HepG2 (cell line): ENCODE data around the gene ZNF484. TPM values are rescaled to one million over a fixed set of nuclear protein-coding genes. Genes with fewer than 3 reads are reported as not detected.
A peak's percentile ranks its signal among the peaks of the same experiment; 100 is the strongest.

Experiments used
- FOXC1 ChIP-seq: sonication (generic); formaldehyde crosslinking; IDR thresholded peaks from 2 replicates; pipeline ENCODE4 v1.8.0; 2022; ENCODE audit warnings: mild to moderate bottlenecking, missing genetic modification reagents, borderline replicate concordance
- HOXA5 ChIP-seq: sonication (generic); formaldehyde crosslinking; IDR thresholded peaks from 2 replicates; pipeline ENCODE4 v1.4.0; 2020; ENCODE audit warnings: missing genetic modification reagents
- KDM5B ChIP-seq: sonication (generic); formaldehyde crosslinking; IDR thresholded peaks from 2 replicates; pipeline ENCODE4 v1.4.0; 2020; ENCODE audit warnings: missing genetic modification reagents, mild to moderate bottlenecking, borderline replicate concordance
- KMT2B ChIP-seq: IDR thresholded peaks from 2 replicates; pipeline ENCODE4 v1.6.1; 2016; ENCODE audit warnings: missing genetic modification reagents, missing compliant biosample characterization
- NR3C1 ChIP-seq: sonication (generic); formaldehyde crosslinking; IDR thresholded peaks from 2 replicates; pipeline ENCODE4 v1.4.0; 2020; ENCODE audit warnings: missing genetic modification reagents
- PCBP1 ChIP-seq: fragments of 200-400 bp; formaldehyde crosslinking; IDR thresholded peaks from 2 replicates; pipeline ENCODE4 v1.6.1; 2017; ENCODE audit warnings: mild to moderate bottlenecking, low read depth, low read length, borderline replicate concordance
- RFXAP ChIP-seq: sonication (generic); formaldehyde crosslinking; IDR thresholded peaks from 2 replicates; pipeline ENCODE4 v1.4.0; 2020; ENCODE audit warnings: missing genetic modification reagents, borderline replicate concordance
- SKIL ChIP-seq: sonication (generic); formaldehyde crosslinking; IDR thresholded peaks from 2 replicates; pipeline ENCODE4 v1.8.0; 2022; ENCODE audit warnings: missing genetic modification reagents, mild to moderate bottlenecking, moderate library complexity, borderline replicate concordance
- ZBED4 ChIP-seq: sonication (generic); formaldehyde crosslinking; IDR thresholded peaks from 2 replicates; pipeline ENCODE4 v1.4.0; 2020; ENCODE audit warnings: missing genetic modification reagents, borderline replicate concordance
- ZIK1 ChIP-seq: sonication (generic); formaldehyde crosslinking; IDR thresholded peaks from 2 replicates; pipeline ENCODE4 v1.5.0; 2020; ENCODE audit warnings: mild to moderate bottlenecking, low read depth, missing genetic modification reagents, borderline replicate concordance
- ZNF281 ChIP-seq: sonication (generic); formaldehyde crosslinking; IDR thresholded peaks from 2 replicates; pipeline ENCODE4 v1.4.0; 2020; ENCODE audit warnings: missing genetic modification reagents, borderline replicate concordance
- ZNF558 ChIP-seq: sonication (generic); formaldehyde crosslinking; IDR thresholded peaks from 2 replicates; pipeline ENCODE4 v1.9.0; 2022; ENCODE audit warnings: mild to moderate bottlenecking, missing genetic modification reagents, borderline replicate concordance
- ZNF605 ChIP-seq: sonication (generic); formaldehyde crosslinking; IDR thresholded peaks from 2 replicates; pipeline ENCODE4 v1.8.0; 2022; ENCODE audit warnings: mild to moderate bottlenecking, missing genetic modification reagents
- ZNF616 ChIP-seq: sonication (generic); formaldehyde crosslinking; IDR thresholded peaks from 2 replicates; pipeline ENCODE4 v1.5.0; 2020; ENCODE audit warnings: low read depth, mild to moderate bottlenecking, missing genetic modification reagents
- ZNF660 ChIP-seq: sonication (generic); formaldehyde crosslinking; IDR thresholded peaks from 2 replicates; pipeline ENCODE4 v1.5.1; 2020; ENCODE audit warnings: mild to moderate bottlenecking, low read depth, missing genetic modification reagents, borderline replicate concordance
- ZNF710 ChIP-seq: sonication (generic); formaldehyde crosslinking; IDR thresholded peaks from 2 replicates; pipeline ENCODE4 v1.5.0; 2020; ENCODE audit warnings: mild to moderate bottlenecking, missing genetic modification reagents, borderline replicate concordance
- polyA plus RNA-seq, 8 experiments: library from polyadenylated mRNA; depleted of rRNA in 3 of 8; stranded (reverse) in 7 of 8; unstranded in 1 of 8; fragments of >200 nt; fragmentation: Illumina TruSeq in 4 of 8; extraction: Trizol in 4 of 8; gene quantifications; 2 replicates each; pipeline versions ENCODE4 v1.2.1 to v1.2.3, GENCODE V29; 2011 to 2016; ENCODE audit warnings: low read depth in 4 of 8, missing spikeins in 1 of 8, mixed read lengths in 1 of 8; ENCODE audit not compliant: insufficient read depth in 1 of 8
- total RNA-seq, 5 experiments: library from RNA; depleted of rRNA; stranded (reverse); fragments of >200 nt; fragmentation: Illumina TruSeq; extraction: Trizol; gene quantifications; 2 replicates each; pipeline ENCODE4 v1.2.3, GENCODE V29; 2016; ENCODE audit warnings: low read depth in 1 of 5

ZNF484 gene
- total and polyA plus RNA-seq, 2 of the 13 experiments (the other 11 are each of a cell fraction or from before 2014, with no cell fraction given): 0.96 to 7.2 TPM

GRCh38 chr9:92877531-92878430 lies at the start of gene ZNF484 (continued):
- no peak for TF ChIP-seq ZIK1 (CRISPR knock-in tag)
- TF ChIP-seq NR3C1 (CRISPR knock-in tag): no peak
- TF ChIP-seq ZNF660 (CRISPR knock-in tag): no peak
- no peak for TF ChIP-seq PCBP1
- TF ChIP-seq ZNF710 (CRISPR knock-in tag): no peak
- TF ChIP-seq ZNF558: no peak
- TF ChIP-seq ZNF605: peak; percentile 80
- TF ChIP-seq FOXC1 (CRISPR knock-in tag): no peak
- 0 out of 2 replicates have a peak, but pooled peaks have one; percentile 44 for TF ChIP-seq HOXA5 (CRISPR knock-in tag)
- TF ChIP-seq ZBED4 (CRISPR knock-in tag): peak; percentile 69; the same call in 1 of the 2 replicates
- TF ChIP-seq SKIL (CRISPR knock-in tag): no peak
- peak; percentile 76; the same call in 1 of the 2 replicates for TF ChIP-seq KDM5B (CRISPR knock-in tag)
- TF ChIP-seq KMT2B (CRISPR knock-in tag): peak; percentile 91
- TF ChIP-seq ZNF281 (CRISPR knock-in tag): no peak
- TF ChIP-seq RFXAP (CRISPR knock-in tag): 0 out of 2 replicates have a peak, but pooled peaks have one; percentile 36
- no peak for TF ChIP-seq ZNF616
